ENCODE measurements around the gene NNMT.

Gene NNMT

GRCh38 chr11:114287154-114287553 is 9.0 kb upstream of the NNMT start:
- Mint-ChIP-seq H3K4me1 (no peaks in the 10 kb centered on the region), H3K27ac (no peak overlapping the region), H3K36me3 (no peaks in the 10 kb centered on the region), H3K4me3 (no peak overlapping the region), H3K9me3 (no peaks in the 10 kb centered on the region)
- DNase-seq (ENCODE audit: low spot score in 2 of 2) (no peak), ATAC-seq (no peak)

GRCh38 chr11:114288136-114288535 is 8.1 kb upstream of the NNMT start:
- no peak for ATAC-seq
- H3K4me3 Mint-ChIP-seq = no peak overlapping the region

GRCh38 chr11:114289779-114290178 is 6.4 kb upstream of the NNMT start:
- DNase-seq (ENCODE audit: low spot score in 2 of 2) = no peak
- Mint-ChIP-seq H3K27ac (no peak overlapping the region), H3K9me3 (no peaks in the 10 kb centered on the region), H3K4me3 (no peak overlapping the region), H3K4me1 (no peaks in the 10 kb centered on the region), H3K36me3 (no peaks in the 10 kb centered on the region)
- ATAC-seq = no peak

More at GRCh38 chr11:114288136-114288535, 8.1 kb upstream of the NNMT start:
- Mint-ChIP-seq H3K9me3 (no peaks in the 10 kb centered on the region), H3K27ac (no peak overlapping the region), H3K36me3 (no peaks in the 10 kb centered on the region), H3K4me1 (no peaks in the 10 kb centered on the region)
- no peak for DNase-seq (ENCODE audit: low spot score in 2 of 2)

GRCh38 chr11:114290503-114291235 is 5.5 kb upstream of the NNMT start:
- Mint-ChIP-seq H3K36me3 (no peaks in the 10 kb centered on the region), H3K27ac (no peak overlapping the region), H3K9me3 (no peaks in the 10 kb centered on the region), H3K4me3 (no peak overlapping the region), H3K4me1 (no peaks in the 10 kb centered on the region)
- DNase-seq (ENCODE audit: low spot score in 2 of 2) (no peak), ATAC-seq (no peak)

- ATAC-seq (no peak), DNase-seq (ENCODE audit: low spot score in 2 of 2) (no peak)
- no peaks in the 10 kb centered on the region for H3K4me1 Mint-ChIP-seq
- no peak overlapping the region for H3K4me3 Mint-ChIP-seq
- no peaks in the 10 kb centered on the region for H3K9me3 Mint-ChIP-seq
- H3K36me3 Mint-ChIP-seq = no peaks in the 10 kb centered on the region
- no peak overlapping the region for H3K27ac Mint-ChIP-seq
Measured at GRCh38 chr11:114291381-114291780, 4.8 kb upstream of the NNMT start.

GRCh38 chr11:114291842-114292680 is 4.1 kb upstream of the NNMT start:
- Mint-ChIP-seq H3K36me3 (no peaks in the 10 kb centered on the region), H3K4me1 (no peaks in the 10 kb centered on the region), H3K27ac (no peak overlapping the region), H3K9me3 (no peaks in the 10 kb centered on the region), H3K4me3 (no peak overlapping the region)
- DNase-seq (ENCODE audit: low spot score in 2 of 2) (no peak), ATAC-seq (no peak)

- no peak overlapping the region for H3K4me3 Mint-ChIP-seq
- DNase-seq (ENCODE audit: low spot score in 2 of 2) = no peak
- H3K9me3 Mint-ChIP-seq = no peaks in the 10 kb centered on the region
- no peak overlapping the region for H3K27ac Mint-ChIP-seq
- H3K36me3 Mint-ChIP-seq = no peaks in the 10 kb centered on the region
- no peak for ATAC-seq
- H3K4me1 Mint-ChIP-seq = no peaks in the 10 kb centered on the region
Measured at GRCh38 chr11:114293201-114293711, 2.9 kb upstream of the NNMT start.

GRCh38 chr11:114296605-114297372 is 590 bp downstream of the NNMT start:
- DNase-seq (ENCODE audit: low spot score in 2 of 2) (no peak), ATAC-seq (no peak)
- H3K9me3 Mint-ChIP-seq = peaks cover 6% of the 10 kb centered on the region
- no peaks in the 10 kb centered on the region for H3K4me1 Mint-ChIP-seq
- no peaks in the 10 kb centered on the region for H3K36me3 Mint-ChIP-seq
- H3K27ac Mint-ChIP-seq = no peak overlapping the region
- no peak overlapping the region for H3K4me3 Mint-ChIP-seq

DNA sequence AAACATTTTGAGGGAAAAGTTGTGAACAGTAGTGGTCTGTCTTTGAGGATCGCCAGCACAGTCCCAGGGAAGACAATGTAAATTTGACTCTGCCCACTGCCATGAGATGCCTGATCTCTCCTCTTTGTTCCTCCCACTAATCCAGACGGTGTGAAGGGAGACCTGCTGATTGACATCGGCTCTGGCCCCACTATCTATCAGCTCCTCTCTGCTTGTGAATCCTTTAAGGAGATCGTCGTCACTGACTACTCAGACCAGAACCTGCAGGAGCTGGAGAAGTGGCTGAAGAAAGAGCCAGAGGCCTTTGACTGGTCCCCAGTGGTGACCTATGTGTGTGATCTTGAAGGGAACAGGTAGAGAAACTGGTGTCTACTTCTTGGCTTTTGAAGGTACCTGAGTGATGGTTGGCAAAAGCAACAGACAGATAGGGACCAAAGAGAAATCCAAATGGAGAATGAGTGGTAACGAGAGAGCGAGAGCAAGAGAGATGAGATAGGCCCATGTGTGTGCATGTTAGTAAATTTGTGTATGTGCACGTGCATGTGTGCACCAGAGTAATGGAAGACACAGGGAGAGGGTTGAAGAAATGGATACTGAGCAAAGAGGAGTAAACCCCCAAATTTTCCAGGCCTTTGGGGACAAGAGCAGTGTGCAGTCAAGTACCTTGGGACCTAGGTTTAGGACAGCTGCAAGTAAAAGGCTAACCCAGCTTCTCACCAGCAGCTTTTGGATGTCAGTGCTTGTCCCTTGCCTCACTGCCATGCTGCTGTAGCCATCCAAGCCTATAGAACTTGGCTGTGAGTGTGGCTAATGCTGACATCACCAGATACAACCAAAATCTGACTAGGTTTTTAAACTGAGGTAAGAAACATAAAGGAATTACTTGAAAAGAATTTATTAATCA is 1.9 kb downstream of the NNMT start:
- H3K9me3 Mint-ChIP-seq = peaks cover 9% of the 10 kb centered on the region
- DNase-seq (ENCODE audit: low spot score in 2 of 2) (no peak), ATAC-seq (no peak)
- no peak overlapping the region for H3K27ac Mint-ChIP-seq
- H3K4me3 Mint-ChIP-seq = no peak overlapping the region
- no peaks in the 10 kb centered on the region for H3K4me1 Mint-ChIP-seq
- H3K36me3 Mint-ChIP-seq = no peaks in the 10 kb centered on the region

GRCh38 chr11:114298710-114299109 is 2.5 kb downstream of the NNMT start:
- Mint-ChIP-seq H3K9me3 (peaks cover 9% of the 10 kb centered on the region), H3K36me3 (no peaks in the 10 kb centered on the region), H3K4me3 (no peak overlapping the region), H3K27ac (no peak overlapping the region), H3K4me1 (no peaks in the 10 kb centered on the region)
- no peak for ATAC-seq
- DNase-seq (ENCODE audit: low spot score in 2 of 2) = no peak

GRCh38 chr11:114301088-114301487 is 4.9 kb downstream of the NNMT start:
- DNase-seq (ENCODE audit: low spot score in 2 of 2) = no peak

GRCh38 chr11:114301927-114302326 is 5.7 kb downstream of the NNMT start:
- Mint-ChIP-seq H3K4me1 (no peaks in the 10 kb centered on the region), H3K27ac (no peak overlapping the region), H3K9me3 (peaks cover 9% of the 10 kb centered on the region), H3K36me3 (no peaks in the 10 kb centered on the region), H3K4me3 (no peak overlapping the region)
- DNase-seq (ENCODE audit: low spot score in 2 of 2) (no peak), ATAC-seq (no peak)

More at GRCh38 chr11:114301088-114301487, 4.9 kb downstream of the NNMT start:
- no peaks in the 10 kb centered on the region for H3K36me3 Mint-ChIP-seq
- H3K9me3 Mint-ChIP-seq = peaks cover 9% of the 10 kb centered on the region
- no peak overlapping the region for H3K27ac Mint-ChIP-seq
- H3K4me1 Mint-ChIP-seq = no peaks in the 10 kb centered on the region
- no peak for ATAC-seq
- H3K4me3 Mint-ChIP-seq = no peak overlapping the region

DNA sequence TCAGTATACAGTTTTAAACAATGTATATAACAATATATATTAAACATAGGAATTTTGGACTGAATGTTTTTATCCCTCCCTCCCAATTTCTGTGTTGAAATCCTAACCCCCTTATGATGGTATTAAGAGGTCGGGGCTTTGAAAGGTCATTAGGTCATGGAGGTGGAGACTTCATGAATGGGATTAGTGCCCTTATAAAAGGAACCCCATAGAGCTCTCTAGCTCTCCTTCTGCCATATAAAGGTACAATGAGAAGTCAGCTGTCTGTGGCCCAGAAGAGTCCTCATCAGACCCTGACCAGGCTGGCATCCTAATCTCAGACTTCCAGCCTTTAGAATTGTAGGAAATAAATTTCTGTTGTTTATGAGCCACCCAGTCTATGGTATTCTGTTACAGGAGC is 6.5 kb downstream of the NNMT start:
- H3K4me1 Mint-ChIP-seq = no peaks in the 10 kb centered on the region

DNA sequence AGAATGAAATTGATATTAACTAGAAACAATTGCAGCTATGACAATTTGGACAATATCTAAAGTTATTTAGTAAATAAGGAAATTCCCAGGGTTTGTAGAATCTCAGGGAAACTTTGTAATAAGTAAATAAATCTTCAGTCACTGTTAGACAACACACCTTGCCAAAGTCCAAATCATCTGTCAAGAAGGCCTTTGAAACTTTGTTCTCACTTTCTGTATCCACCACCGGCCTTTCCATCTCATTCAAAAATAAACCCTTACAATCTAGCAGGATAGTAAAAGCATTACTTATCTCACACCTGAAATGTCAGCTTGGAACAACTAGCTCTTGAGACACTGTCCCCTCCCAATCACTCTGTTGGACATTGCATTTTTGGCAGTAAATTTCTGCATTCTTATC is 7.9 kb downstream of the NNMT start:
- no peaks in the 10 kb centered on the region for H3K36me3 Mint-ChIP-seq
- H3K27ac Mint-ChIP-seq = no peak overlapping the region
- no peaks in the 10 kb centered on the region for H3K4me1 Mint-ChIP-seq
- no peak overlapping the region for H3K4me3 Mint-ChIP-seq
- peaks cover 9% of the 10 kb centered on the region for H3K9me3 Mint-ChIP-seq
- DNase-seq (ENCODE audit: low spot score in 2 of 2) (no peak), ATAC-seq (no peak)

More for the DNA sequence above, 6.5 kb downstream of the NNMT start:
- H3K36me3 Mint-ChIP-seq = no peaks in the 10 kb centered on the region
- H3K4me3 Mint-ChIP-seq = no peak overlapping the region
- H3K27ac Mint-ChIP-seq = no peak overlapping the region
- DNase-seq (ENCODE audit: low spot score in 2 of 2) = no peak
- peaks cover 9% of the 10 kb centered on the region for H3K9me3 Mint-ChIP-seq
- ATAC-seq = no peak
